GM20000 (cell line): ENCODE measurements around the gene RRH.

ENCODE experiments used
- DNase-seq: peaks from one replicate; pipeline ENCODE4 v3.0.0; 2012; ENCODE audit warnings: low spot score
- CTCF ChIP-seq: IDR thresholded peaks from 2 replicates; pipeline ENCODE4 v1.5.1; 2012; ENCODE audit warnings: mild to moderate bottlenecking, control low read depth; ENCODE audit errors: extremely low read depth, missing control alignments

The RRH gene

GRCh38 chr4:109876634-109877265 lies 49.0 kb downstream of the RRH start:
- DNase-seq: no peak
- no peak for TF ChIP-seq CTCF

- DNase-seq: peak; percentile 27
- no peak for TF ChIP-seq CTCF
Observed at GRCh38 chr4:109877400-109877799, 49.6 kb downstream of the RRH start.

- DNase-seq: no peak
- no peak for TF ChIP-seq CTCF
Observed at GRCh38 chr4:109878355-109878754, 50.6 kb downstream of the RRH start.

- DNase-seq: no peak
- TF ChIP-seq CTCF: no peak
Observed at GRCh38 chr4:109879081-109879480, 51.3 kb downstream of the RRH start.

GRCh38 chr4:109879636-109880314 lies 52.0 kb downstream of the RRH start:
- no peak for DNase-seq
- TF ChIP-seq CTCF: no peak

- no peak for TF ChIP-seq CTCF
- no peak for DNase-seq
Observed at GRCh38 chr4:109886303-109886702, 58.5 kb downstream of the RRH start.

- DNase-seq: no peak
- TF ChIP-seq CTCF: no peak
Observed at GRCh38 chr4:109887071-109887470, 59.3 kb downstream of the RRH start.
